Colon (tissue), 2 donors: Measurements from ENCODE around the gene ANO1.

Experiments
- FAIRE-seq: peaks from 2 replicates; lab custom pipeline; 2012; peaks lifted over from hg19 to GRCh38; lab: Jason Lieb, UNC
- donor health status: control.
- donor health status: control.

Gene ANO1

GRCh38 chr11:70164705-70165104, 86.6 kb downstream of the ANO1 start:
- no peak for FAIRE-seq

- FAIRE-seq = no peak
Observed at GRCh38 chr11:70167120-70167519, 89.0 kb downstream of the ANO1 start.

- no peak for FAIRE-seq
Observed at GRCh38 chr11:70167723-70168404, 89.7 kb downstream of the ANO1 start.

- FAIRE-seq = no peak
Observed at GRCh38 chr11:70168405-70168754, 90.3 kb downstream of the ANO1 start.

- no peak for FAIRE-seq
Observed at GRCh38 chr11:70169127-70169526, 91.0 kb downstream of the ANO1 start.

- FAIRE-seq = no peak
Observed at GRCh38 chr11:70169632-70170031, 91.5 kb downstream of the ANO1 start.

GRCh38 chr11:70170596-70171210, 92.6 kb downstream of the ANO1 start:
- FAIRE-seq = no peak

- FAIRE-seq = no peak
Observed at GRCh38 chr11:70173018-70173417, 94.9 kb downstream of the ANO1 start.

- FAIRE-seq = no peak
Observed at GRCh38 chr11:70174547-70175235, 96.6 kb downstream of the ANO1 start.

GRCh38 chr11:70175236-70175698, 97.2 kb downstream of the ANO1 start:
- FAIRE-seq = no peak

GRCh38 chr11:70176940-70177689, 99.0 kb downstream of the ANO1 start:
- no peak for FAIRE-seq

- FAIRE-seq = no peak
Observed at GRCh38 chr11:70180906-70181305, 102.8 kb downstream of the ANO1 start.

- FAIRE-seq = no peak
Observed at GRCh38 chr11:70182266-70182665, 104.1 kb downstream of the ANO1 start.

GRCh38 chr11:70183032-70183431, 104.9 kb downstream of the ANO1 start:
- no peak for FAIRE-seq

- FAIRE-seq = no peak
Observed at GRCh38 chr11:70183483-70184176, 105.5 kb downstream of the ANO1 start.

GRCh38 chr11:70184396-70184795, 106.3 kb downstream of the ANO1 start:
- no peak for FAIRE-seq

GRCh38 chr11:70185348-70186055, 107.4 kb downstream of the ANO1 start:
- no peak for FAIRE-seq

- FAIRE-seq = no peak
Observed at GRCh38 chr11:70186420-70186819, 108.3 kb downstream of the ANO1 start.

- no peak for FAIRE-seq
Observed at GRCh38 chr11:70186936-70187335, 108.8 kb downstream of the ANO1 start.

GRCh38 chr11:70187771-70188170, 109.7 kb downstream of the ANO1 start:
- FAIRE-seq = no peak

- no peak for FAIRE-seq
Observed at GRCh38 chr11:70189622-70190021, 111.5 kb downstream of the ANO1 start.
